G401 (cell line): ENCODE measurements around the gene INHBB. TPM values are rescaled to one million over a fixed set of nuclear protein-coding genes. Genes with fewer than 3 reads are reported as not detected.
"Not testable (repeated sequence)": the region's sequence is repeated elsewhere in the genome, so short reads cannot be mapped to it uniquely, and the experiment has no call there.

Source experiments
- DNase-seq: peaks from one replicate; pipeline ENCODE4 v3.0.0-alpha.2; 2015; ENCODE audit warnings: low spot score
- in situ Hi-C: cut with HindIII; loops from 2 replicates; pipeline ENCODE4 v1.10.0; 2016; ENCODE audit warnings: low sequenced_read_pairs, mixed read lengths
- total RNA-seq: library from RNA; depleted of rRNA; stranded (reverse); fragments of >200 nt; shearing (Covaris generic); gene quantifications from 2 replicates; pipeline ENCODE4 v1.2.3, GENCODE V29; 2014

Gene INHBB
- total RNA-seq, 1 experiment from 2014 or later = not detected

- DNase-seq = peak; percentile 19
- in situ Hi-C loops = no loop called here
Observed at GRCh38 chr2:120314690-120315366, 31.1 kb upstream of the INHBB start.

DNA sequence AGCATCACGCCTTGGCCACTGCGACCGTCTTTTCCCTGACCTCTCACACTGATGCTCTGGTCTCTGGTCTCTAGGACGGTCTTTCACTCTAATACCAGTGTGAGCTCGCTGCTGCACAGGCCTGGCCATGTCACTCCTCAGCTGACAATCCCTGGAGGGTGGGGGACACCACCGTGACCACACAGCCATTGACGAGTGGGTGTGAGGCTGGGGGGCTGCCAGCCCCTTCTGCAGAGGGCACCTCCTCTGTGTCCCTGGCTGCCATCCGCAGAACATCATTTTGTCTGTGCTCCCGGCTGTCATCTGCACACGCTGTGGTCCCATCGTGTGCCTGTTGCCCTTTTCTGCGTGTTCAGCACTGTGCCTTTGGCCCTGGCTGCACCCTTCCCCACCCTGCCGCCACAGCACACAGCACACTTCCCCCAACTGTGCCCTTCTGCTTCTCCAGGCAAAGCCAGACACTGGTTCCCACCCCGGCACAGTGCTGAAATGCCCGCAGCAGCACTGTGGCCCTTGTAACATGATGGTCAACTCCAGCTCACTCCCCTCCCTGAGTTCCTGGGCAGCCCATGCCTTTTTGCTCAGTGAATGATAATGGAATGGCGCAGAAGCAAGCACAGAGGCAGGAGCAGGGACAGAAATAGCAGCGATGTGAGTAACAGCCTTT is 30.4 kb upstream of the INHBB start:
- in situ Hi-C loops = no loop called here
- no peak for DNase-seq

- DNase-seq = no peak
- in situ Hi-C loops = no loop called here
Observed at GRCh38 chr2:120316071-120316470, 29.9 kb upstream of the INHBB start.

- in situ Hi-C loops = no loop called here
- DNase-seq = no peak
Observed at GRCh38 chr2:120316528-120317179, 29.3 kb upstream of the INHBB start.

GRCh38 chr2:120317180-120317533 is 28.8 kb upstream of the INHBB start:
- in situ Hi-C loops = no loop called here

GRCh38 chr2:120317916-120318315 is 28.0 kb upstream of the INHBB start:
- in situ Hi-C loops = no loop called here
- DNase-seq = no peak

More at GRCh38 chr2:120317180-120317533, 28.8 kb upstream of the INHBB start:
- no peak for DNase-seq

DNA sequence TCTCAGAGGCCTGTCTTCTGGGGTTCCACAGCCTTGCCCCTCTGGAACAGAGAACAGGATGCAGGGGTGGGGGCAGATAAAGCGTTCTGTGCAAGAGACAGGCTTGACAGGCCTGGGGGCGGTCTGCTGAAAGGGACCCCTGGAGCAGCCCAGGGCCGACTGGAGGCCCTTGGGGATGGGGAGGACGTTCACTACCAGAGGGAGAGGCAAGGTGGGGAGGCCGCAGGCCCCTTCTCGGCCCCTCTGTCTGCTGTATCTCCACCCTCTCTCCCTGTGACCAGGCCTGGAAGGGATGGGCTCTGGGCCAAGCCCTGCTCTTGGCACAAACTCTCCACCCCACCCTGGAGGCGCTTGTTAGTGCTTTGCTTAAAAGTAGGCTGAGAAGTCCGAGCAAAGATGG is 27.3 kb upstream of the INHBB start:
- in situ Hi-C loops = no loop called here
- no peak for DNase-seq

DNA sequence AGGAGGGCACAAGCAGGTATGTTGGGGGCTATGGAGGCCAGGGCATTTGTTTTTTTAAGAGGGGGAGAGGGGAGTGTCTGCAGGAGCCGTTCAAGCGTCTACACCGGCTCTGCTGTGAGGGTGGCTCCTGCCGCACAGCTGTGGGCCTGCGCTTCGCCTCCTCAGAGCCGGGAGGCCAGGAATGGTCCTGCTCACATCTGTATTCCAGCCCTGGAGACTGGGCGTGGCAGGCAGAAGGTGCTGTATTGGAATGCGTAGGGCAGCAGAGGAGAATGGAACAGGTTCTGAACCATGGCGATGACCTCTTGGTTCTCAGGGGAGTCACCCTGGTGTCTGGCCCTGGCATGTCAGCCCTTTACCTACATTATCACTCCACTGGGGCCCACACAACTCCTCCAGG is 26.8 kb upstream of the INHBB start:
- DNase-seq = no peak
- in situ Hi-C loops = no loop called here

DNA sequence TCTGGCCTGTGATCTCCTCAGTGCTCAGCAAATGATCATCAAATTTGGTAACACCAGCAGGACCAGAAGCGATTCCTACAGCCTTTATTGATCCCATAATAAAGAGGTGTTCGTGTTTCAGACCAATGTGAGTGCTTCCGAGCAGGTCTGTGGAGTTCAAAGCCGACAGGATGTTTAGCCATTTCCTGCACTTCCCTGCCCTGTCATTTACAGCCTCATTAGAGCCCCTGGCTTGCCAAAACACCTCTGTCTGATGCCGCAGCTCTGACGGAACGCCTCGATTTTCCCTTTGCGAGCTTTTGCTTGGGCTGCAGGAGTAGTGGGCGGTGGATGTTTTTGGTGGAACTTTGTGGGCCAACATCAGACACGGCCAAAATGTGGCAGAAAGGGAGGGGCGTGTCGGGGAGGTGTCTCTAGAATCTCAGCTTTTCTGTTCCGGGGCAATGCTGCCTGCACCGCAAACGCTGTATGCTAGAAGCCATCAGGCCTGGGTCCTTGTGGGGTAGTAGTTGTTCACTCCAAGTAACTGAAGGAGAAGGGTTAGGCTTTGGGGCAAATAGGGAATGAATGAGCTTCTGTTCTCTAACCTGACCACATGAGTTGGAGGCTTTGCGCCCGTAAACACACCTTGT is 26.1 kb upstream of the INHBB start:
- no peak for DNase-seq

GRCh38 chr2:120320318-120320851 is 25.6 kb upstream of the INHBB start:
- no peak for DNase-seq
- in situ Hi-C loops = no loop called here

More for the DNA sequence above, 26.1 kb upstream of the INHBB start:
- in situ Hi-C loops = no loop called here

DNA sequence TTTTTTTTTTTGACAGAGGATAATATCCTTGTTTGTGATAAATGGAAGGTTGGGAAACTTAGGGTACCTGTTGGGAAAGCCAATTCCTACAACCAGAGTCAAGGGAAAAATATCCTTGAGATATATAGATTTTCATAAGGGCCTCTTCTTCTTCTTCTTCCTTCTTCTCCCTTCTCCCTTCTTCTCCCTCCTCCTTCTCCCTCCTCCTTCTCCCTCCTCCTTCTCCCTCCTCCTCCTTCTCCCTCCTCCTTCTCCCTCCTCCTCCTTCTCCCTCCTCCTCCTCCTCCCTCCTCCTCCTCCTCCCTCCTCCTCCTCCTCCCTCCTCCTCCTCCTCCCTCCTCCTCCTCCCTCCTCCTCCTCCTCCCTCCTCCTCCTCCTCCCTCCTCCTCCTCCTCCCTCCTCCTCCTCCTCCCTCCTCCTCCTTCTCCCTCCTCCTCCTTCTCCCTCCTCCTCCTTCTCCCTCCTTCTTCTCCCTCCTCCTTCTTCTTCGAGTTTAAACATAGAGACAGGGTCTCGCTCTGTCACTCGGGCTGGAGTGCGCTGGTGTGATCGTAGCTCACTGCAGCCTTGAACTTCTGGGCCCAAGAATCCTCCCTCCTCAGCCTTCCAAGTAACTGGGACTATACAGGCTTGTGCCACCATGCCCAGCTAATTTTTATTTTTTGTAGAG is 24.9 kb upstream of the INHBB start:
- in situ Hi-C loops, DNase-seq: not testable (repeated sequence)

DNA sequence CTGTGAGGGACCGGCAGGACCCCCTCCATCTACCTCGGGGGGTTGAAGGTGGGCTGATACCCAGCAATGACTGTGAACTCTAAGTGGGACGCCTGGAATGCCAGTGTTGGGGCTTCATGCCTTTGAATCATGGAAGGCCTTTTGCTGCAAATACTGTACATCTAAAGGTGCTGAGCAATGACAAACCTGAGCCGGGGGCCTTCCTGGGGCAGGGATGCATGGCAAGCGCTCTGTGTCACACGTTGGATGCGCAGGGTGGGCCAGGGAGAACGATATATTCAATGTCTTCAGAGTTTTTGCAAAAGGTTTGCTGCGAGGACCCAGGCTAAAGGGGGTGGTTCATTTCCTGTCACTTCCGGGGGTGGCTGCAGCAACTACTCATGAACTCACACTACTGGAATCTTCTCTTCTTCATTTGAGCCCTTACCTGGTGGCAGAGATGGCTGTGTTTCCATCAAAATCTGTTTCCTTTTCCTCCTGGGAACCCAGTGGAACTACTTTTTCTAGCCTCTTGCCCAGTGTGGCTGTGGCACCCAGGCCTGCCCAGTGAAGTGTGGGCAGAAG is 24.1 kb upstream of the INHBB start:
- no peak for DNase-seq
- in situ Hi-C loops = no loop called here

DNA sequence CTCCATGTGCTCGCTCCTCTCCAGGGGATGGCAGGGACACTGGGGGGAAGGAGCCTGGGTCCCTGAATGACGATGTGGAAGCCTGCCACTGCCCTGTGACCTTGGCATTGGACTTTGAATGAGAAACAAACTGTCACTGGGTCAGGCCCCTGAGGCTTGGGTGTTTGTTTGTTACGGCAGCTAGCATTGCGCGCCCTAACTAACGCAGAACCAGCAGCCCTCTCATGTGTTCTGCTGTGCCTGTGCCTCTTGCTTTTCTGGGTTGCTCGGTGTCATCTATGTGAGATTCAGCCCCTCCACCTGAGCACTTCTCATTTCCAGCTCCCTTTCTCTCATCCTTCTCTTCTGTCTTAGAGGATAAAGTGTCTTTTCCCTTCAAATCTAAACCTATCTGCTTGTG is 23.6 kb upstream of the INHBB start:
- in situ Hi-C loops = no loop called here
- no peak for DNase-seq

DNA sequence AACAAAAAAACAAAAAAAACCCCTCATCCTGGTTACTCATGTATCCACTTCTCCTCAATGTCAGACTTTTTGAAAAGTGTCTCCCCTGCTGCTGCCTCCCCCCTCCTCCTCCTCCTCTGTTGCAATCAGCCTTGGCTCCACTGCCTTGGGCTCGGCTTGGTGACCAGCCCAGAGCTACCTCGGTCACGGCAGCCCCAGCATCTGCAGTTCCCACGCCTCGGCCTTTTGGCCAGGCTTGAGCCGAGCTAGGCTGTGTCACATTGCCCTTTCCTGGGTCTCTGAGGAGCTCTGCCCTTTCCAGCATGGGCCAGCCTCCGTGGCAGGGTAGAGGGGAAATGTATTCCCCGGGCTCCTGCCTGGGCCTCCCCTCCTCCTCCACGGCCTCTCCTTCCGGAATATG is 22.7 kb upstream of the INHBB start:
- no peak for DNase-seq
- in situ Hi-C loops = no loop called here

DNA sequence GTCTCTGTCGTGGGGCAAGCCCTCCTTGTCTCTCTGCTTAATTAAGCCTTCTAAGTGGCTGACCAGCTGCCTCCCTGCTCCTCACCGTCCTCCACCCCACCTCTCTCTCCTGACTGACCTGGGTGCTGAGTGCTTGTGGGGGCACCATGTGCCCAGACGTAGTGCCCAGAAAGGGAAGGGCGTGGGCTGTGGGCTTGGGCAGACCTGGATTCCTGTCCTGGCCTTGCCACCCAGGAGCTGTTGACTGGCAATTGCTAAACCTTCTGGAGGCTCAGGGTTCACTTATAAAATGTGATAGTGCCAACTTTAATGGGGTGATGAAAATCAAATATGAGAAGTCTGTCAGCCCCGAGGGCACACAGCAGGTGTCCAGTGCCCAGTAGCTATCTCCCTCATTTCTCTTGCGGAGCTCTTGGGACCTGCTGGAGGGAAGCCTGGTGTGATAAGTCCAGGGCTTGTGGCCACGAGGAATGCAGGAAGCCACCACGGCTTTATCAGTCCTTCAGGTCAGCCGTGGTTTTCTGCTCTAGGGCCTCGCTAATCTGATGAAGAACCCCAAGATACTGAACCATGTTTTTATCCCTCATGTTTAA is 22.0 kb upstream of the INHBB start:
- no peak for DNase-seq
- in situ Hi-C loops = no loop called here

- no peak for DNase-seq
- in situ Hi-C loops = no loop called here
Observed at GRCh38 chr2:120324933-120325332, 21.0 kb upstream of the INHBB start.

GRCh38 chr2:120326066-120326465 is 19.9 kb upstream of the INHBB start:
- no peak for DNase-seq
- in situ Hi-C loops = no loop called here

- no peak for DNase-seq
- in situ Hi-C loops = no loop called here
Observed at GRCh38 chr2:120330946-120331822, 14.8 kb upstream of the INHBB start.
